ENCODE results near the gene RNASE1.
"Not testable (repeated sequence)": the region's sequence is repeated elsewhere in the genome, so short reads cannot be mapped to it uniquely, and the experiment has no call there.

GRCh38 chr14:20759465-20759864 lies 43.2 kb downstream of the RNASE1 start:
- not testable (repeated sequence) for TF ChIP-seq ZNF207 (IDR thresholded peaks at IDR 0.05; ENCODE audit: borderline replicate concordance); SUZ12 (IDR thresholded peaks at IDR 0.05; ENCODE audit: unreplicated experiment); CTCF (IDR thresholded peaks at IDR 0.05 in 2 of 3, conservative IDR thresholded peaks at IDR 0.05 in 1 of 3; ENCODE audit: control insufficient read depth in 2 of 3, extremely low read depth in 1 of 3, insufficient read depth in 1 of 3, low read depth in 3 of 3, low read length in 3 of 3); JUND (IDR thresholded peaks at IDR 0.05; ENCODE audit: low read depth, low read length); SRF (IDR thresholded peaks at IDR 0.05; ENCODE audit: low read depth in 2 of 2, low read length in 2 of 2); NR2C2 (IDR thresholded peaks at IDR 0.05; ENCODE audit: borderline replicate concordance, control insufficient read depth, insufficient read length, low read depth); NRF1 (conservative IDR thresholded peaks at IDR 0.05; ENCODE audit: low read depth, low read length); BHLHE40 (IDR thresholded peaks at IDR 0.05; ENCODE audit: borderline replicate concordance in 1 of 2, low read depth in 2 of 2, low read length in 1 of 2)

Measured in GM12878 (cell line).